Cardiac muscle cell (in vitro differentiated cells and primary cell): ENCODE measurements around the gene PPP1R1C. TPM values are rescaled to one million over a fixed set of nuclear protein-coding genes. Genes with fewer than 3 reads are reported as not detected.
A peak's percentile ranks its signal among the peaks of the same experiment; 100 is the strongest.
"Not testable (repeated sequence)": the region's sequence is repeated elsewhere in the genome, so short reads cannot be mapped to it uniquely, and the experiment has no call there.

Source experiments
- DNase-seq, 2 donors: peaks; one replicate each; pipeline versions ENCODE4 v3.0.0 to v3.0.0-alpha.2; 2010 to 2017; ENCODE audit warnings: low read depth in 1 of 2, low spot score in 1 of 2
- H3K27ac ChIP-seq: fragments of 200-600 bp; sonication (generic); 2 replicates; pipeline ENCODE4 v1.5.1; 2016
- H3K27me3 ChIP-seq: fragments of 200-600 bp; sonication (generic); 2 replicates; pipeline ENCODE4 v1.6.0; 2016; ENCODE audit warnings: control low read depth
- H3K36me3 ChIP-seq: fragments of 200-600 bp; sonication (generic); 2 replicates; pipeline ENCODE4 v1.5.1; 2016; ENCODE audit warnings: control low read depth
- H3K4me1 ChIP-seq: fragments of 200-600 bp; sonication (generic); 2 replicates; pipeline ENCODE4 v1.8.1; 2017; ENCODE audit warnings: low read depth, mild to moderate bottlenecking, mixed run types
- H3K4me3 ChIP-seq: fragments of 200-600 bp; sonication (generic); 2 replicates; pipeline ENCODE4 v1.5.1; 2016; ENCODE audit warnings: mild to moderate bottlenecking
- H3K9me3 ChIP-seq: fragments of 200-600 bp; sonication (generic); 2 replicates; pipeline ENCODE4 v1.5.1; 2017; ENCODE audit warnings: low read depth, mild to moderate bottlenecking, control low read depth
- polyA plus RNA-seq: library from polyadenylated mRNA; unstranded; fragments of >200 nt; fragmentation: Nextera tagmentation; extraction: Ambion mirVana; gene quantifications from 2 replicates; pipeline ENCODE4 v1.2.1, GENCODE V29; 2016
- total RNA-seq: library from RNA; depleted of rRNA; stranded (reverse); fragments of >200 nt; gene quantifications from 2 replicates; pipeline ENCODE4 v1.2.3, GENCODE V29; 2016
- TF ChIP-seq, protein P1 (sequence below): IDR thresholded peaks from 2 replicates; pipeline ENCODE4 v1.5.1; 2012; ENCODE audit warnings: low read depth, mild to moderate bottlenecking, low read length

Gene PPP1R1C
- total and polyA plus RNA-seq, 2 experiments from 2014 or later, result 8.6 to 12.1 TPM

DNA sequence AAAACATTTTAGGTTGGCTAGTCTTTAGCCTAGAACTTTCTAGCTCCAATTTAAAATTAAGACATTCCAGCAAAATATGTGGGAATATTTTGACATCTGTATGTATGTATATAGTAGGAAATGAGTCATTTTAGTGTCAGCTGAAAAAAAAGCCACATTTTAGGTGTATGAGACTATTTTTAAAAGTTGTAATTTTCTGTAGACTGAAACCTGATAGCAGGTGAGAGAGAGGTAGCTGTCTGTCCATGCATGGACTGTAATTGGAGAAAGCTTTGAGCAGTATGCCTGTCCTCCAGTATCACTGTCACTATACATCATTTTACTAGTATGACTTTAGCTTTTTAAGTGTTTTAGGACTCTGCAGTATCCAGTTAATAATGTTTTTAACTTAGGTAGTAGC is 26.1 kb upstream of the PPP1R1C start:
- H3K27me3 ChIP-seq, result no peaks in the 10 kb centered on the region
- no peaks in the 10 kb centered on the region for H3K4me1 ChIP-seq
- H3K4me3 ChIP-seq, result no peak overlapping the region
- H3K9me3 ChIP-seq, result no peaks in the 10 kb centered on the region
- H3K36me3 ChIP-seq, result no peaks in the 10 kb centered on the region
- TF ChIP-seq, protein P1, sequence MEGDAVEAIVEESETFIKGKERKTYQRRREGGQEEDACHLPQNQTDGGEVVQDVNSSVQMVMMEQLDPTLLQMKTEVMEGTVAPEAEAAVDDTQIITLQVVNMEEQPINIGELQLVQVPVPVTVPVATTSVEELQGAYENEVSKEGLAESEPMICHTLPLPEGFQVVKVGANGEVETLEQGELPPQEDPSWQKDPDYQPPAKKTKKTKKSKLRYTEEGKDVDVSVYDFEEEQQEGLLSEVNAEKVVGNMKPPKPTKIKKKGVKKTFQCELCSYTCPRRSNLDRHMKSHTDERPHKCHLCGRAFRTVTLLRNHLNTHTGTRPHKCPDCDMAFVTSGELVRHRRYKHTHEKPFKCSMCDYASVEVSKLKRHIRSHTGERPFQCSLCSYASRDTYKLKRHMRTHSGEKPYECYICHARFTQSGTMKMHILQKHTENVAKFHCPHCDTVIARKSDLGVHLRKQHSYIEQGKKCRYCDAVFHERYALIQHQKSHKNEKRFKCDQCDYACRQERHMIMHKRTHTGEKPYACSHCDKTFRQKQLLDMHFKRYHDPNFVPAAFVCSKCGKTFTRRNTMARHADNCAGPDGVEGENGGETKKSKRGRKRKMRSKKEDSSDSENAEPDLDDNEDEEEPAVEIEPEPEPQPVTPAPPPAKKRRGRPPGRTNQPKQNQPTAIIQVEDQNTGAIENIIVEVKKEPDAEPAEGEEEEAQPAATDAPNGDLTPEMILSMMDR, result no peak
- H3K27ac ChIP-seq, result no peak overlapping the region
- DNase-seq, result no peak

DNA sequence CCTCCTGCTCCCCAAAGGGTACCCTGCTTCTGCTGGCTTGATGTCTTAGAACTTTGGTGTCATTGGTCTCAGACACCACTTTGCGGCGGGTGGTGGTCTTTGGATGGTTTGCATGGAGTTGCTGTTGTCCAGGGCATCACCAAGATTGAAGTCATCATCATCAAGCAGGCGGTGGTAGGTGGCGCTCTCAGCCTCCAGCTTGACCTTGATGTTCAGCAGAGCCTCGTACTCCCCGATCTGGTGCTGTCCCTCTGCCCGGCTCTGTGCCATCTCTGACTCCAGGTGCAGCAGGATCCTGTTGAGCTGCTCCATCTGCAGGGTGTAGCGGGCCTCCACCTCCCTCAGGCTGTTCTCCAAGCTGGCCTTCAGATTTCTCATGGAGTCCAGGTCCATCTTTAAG is 24.5 kb upstream of the PPP1R1C start:
- not testable (repeated sequence) for H3K4me1 ChIP-seq

DNA sequence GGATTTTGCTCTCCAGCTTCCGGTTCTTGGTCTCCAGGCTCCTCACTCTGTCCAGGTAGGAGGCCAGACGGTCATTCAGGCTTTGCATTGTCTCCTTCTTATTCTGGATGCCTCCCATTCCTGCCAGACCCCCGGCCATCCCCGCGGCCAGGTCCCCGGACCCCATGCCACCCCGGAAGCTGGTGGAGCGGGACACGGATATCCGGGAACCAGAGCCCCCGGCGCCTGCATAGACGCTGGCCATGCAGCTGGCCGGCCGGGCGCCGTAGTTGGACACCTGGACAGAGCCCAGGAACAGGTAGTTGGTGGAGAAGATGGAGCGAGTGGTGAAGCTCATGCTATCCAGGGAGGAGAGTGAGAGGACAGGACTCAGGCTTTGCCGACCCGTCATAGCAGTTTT is 23.5 kb upstream of the PPP1R1C start:
- Histone ChIP-seq H3K9me3 (no peaks in the 10 kb centered on the region), H3K4me3 (no peak overlapping the region), H3K4me1 (no peaks in the 10 kb centered on the region), H3K27ac (no peak overlapping the region), H3K27me3 (no peaks in the 10 kb centered on the region), H3K36me3 (no peaks in the 10 kb centered on the region)
- TF ChIP-seq, protein P1, result no peak
- no peak for DNase-seq

More for the DNA sequence above, 24.5 kb upstream of the PPP1R1C start:
- H3K36me3 ChIP-seq, H3K9me3 ChIP-seq, H3K27ac ChIP-seq, DNase-seq, H3K27me3 ChIP-seq, H3K4me3 ChIP-seq: not testable (repeated sequence)

DNA sequence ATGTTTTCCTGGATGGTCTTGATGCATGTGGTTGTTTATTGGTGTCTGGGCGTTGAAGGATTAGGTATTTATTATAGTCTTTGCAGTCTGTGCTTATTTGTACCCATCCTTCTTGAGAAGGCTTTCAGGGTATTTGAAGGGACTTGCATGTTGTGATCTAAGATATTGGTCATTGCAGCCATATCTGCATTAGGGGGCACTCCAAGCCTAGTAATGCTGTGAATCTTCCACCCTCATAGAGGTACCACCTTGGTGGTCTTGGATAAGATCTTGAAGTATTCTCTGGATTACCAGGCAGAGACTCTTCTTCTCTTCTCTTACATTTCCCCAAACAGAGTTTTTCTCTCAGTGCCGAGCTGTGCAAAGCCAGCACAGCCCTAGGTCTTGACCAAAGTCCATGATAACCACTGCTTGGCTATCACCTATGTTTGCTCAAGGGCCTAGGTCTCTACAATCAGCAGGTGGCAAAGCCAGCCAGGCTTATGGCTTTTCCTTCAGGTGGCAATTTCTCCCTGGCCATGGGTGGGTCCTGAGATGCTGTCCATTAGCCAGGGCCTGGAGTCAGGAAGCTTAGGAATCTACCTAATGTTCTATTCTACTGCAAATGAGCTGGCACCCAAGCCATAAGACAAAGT is 15.4 kb upstream of the PPP1R1C start:
- no peak for DNase-seq
- H3K4me3 ChIP-seq, result no peak overlapping the region
- no peaks in the 10 kb centered on the region for H3K36me3 ChIP-seq
- no peak overlapping the region for H3K27ac ChIP-seq
- H3K9me3 ChIP-seq, result no peaks in the 10 kb centered on the region
- no peaks in the 10 kb centered on the region for H3K27me3 ChIP-seq
- TF ChIP-seq, protein P1, result no peak
- no peaks in the 10 kb centered on the region for H3K4me1 ChIP-seq

DNA sequence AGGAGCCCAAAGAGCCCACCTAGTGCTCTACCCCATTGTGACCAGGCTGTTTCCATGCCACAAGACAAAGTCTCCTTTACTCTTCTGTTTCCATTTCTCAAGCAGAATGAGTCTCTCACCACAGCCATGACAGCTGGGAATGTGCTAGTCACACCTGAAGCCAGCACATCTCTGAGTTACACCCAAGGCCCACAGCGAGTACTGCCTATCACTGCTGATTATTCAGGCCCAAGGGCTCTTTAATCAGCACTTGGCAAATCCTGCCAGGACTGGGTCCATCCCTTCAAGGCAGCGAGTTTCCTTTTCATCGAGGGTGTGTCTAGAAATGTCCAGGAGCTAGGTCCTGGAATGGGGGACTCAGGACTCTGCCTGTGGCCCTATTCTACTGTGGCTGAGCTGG is 14.6 kb upstream of the PPP1R1C start:
- TF ChIP-seq, protein P1, result no peak
- Histone ChIP-seq H3K9me3 (no peaks in the 10 kb centered on the region), H3K27me3 (no peaks in the 10 kb centered on the region), H3K27ac (no peak overlapping the region), H3K4me3 (no peak overlapping the region), H3K36me3 (no peaks in the 10 kb centered on the region), H3K4me1 (no peaks in the 10 kb centered on the region)
- DNase-seq, result no peak

DNA sequence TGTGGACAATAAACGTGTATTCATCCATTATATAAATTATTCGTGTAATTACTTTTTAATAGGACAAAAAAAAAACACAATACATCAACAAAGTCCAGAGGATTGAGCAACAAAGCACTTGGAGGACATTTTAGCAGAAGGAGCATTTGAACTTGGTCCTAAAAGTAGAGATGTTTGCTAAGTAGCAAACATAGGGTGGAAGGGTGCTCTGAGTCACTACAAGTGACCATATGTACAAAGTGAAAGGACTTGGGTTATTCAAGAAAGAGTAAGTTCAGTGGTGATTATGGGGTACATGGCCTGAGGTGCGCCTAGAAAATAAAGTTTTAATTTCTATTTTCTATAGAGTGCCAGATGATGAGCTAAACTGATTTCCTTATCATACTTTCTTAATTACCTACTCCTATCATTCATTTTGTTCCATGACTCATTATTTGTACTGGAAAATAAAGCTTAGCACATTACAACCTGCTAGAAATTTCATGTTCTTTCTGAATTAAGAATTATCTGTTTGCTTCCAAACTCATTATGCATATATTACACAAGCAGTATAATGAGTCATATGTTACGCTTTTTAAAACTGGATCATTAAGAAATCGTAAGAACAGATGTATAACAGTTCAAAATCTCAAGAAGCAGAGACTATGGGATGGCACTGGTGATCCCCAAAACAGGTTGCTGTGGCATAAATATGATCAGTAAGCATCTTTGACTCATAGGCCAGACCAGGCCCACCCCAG is 13.1 kb upstream of the PPP1R1C start:
- TF ChIP-seq, protein P1, result no peak
- H3K36me3 ChIP-seq, result no peaks in the 10 kb centered on the region
- H3K9me3 ChIP-seq, result no peaks in the 10 kb centered on the region
- peak in 1 of 2 donors; percentile 12 for DNase-seq
- no peak overlapping the region for H3K27ac ChIP-seq
- no peak overlapping the region for H3K4me3 ChIP-seq
- no peaks in the 10 kb centered on the region for H3K4me1 ChIP-seq
- H3K27me3 ChIP-seq, result no peaks in the 10 kb centered on the region
